Measurements from ENCODE around the gene MYO18A.

The MYO18A gene

GRCh38 chr17:29193146-29193545, 12.9 kb upstream of the MYO18A start:
- Histone ChIP-seq H3K36me3 (replicated peaks; ENCODE audit: low read depth, low read length) (no peaks in the 10 kb centered on the region), H3K4me3 (ENCODE audit: low read length) (no peak overlapping the region), H3K9ac (ENCODE audit: low read length) (no peak overlapping the region), H3K79me2 (ENCODE audit: low read length) (no peaks in the 10 kb centered on the region), H2AFZ (ENCODE audit: low read depth, low read length) (no peak overlapping the region), H3K27me3 (ENCODE audit: low read depth, low read length) (peaks cover 15% of the 10 kb centered on the region; the same call in 1 of the 2 replicates), H4K20me1 (ENCODE audit: insufficient read depth, low read length) (no peaks in the 10 kb centered on the region), H3K9me3 (ENCODE audit: insufficient read depth, low read length) (no peaks in the 10 kb centered on the region), H3K27ac (ENCODE audit: low read length) (no peak overlapping the region), H3K4me1 (ENCODE audit: low read length) (peaks cover 28% of the 10 kb centered on the region), H3K4me2 (ENCODE audit: low read length) (no peak overlapping the region)
- no peak for TF ChIP-seq CTCF (IDR thresholded peaks at IDR 0.05; ENCODE audit: low read depth, low read length)
- no peak for TF ChIP-seq EZH2phosphoT487 (IDR thresholded peaks at IDR 0.05; ENCODE audit: low read depth)

GRCh38 chr17:29190592-29191207, 10.5 kb upstream of the MYO18A start:
- peaks cover 8% of the 10 kb centered on the region for H3K4me1 ChIP-seq (ENCODE audit: low read length)
- H3K9me3 ChIP-seq (ENCODE audit: insufficient read depth, low read length): no peaks in the 10 kb centered on the region
- H3K36me3 ChIP-seq (replicated peaks; ENCODE audit: low read depth, low read length): no peaks in the 10 kb centered on the region
- no peak overlapping the region for H3K9ac ChIP-seq (ENCODE audit: low read length)
- no peak for TF ChIP-seq CTCF (IDR thresholded peaks at IDR 0.05; ENCODE audit: low read depth, low read length)
- TF ChIP-seq EZH2phosphoT487 (IDR thresholded peaks at IDR 0.05; ENCODE audit: low read depth): no peak
- no peak overlapping the region for H3K4me3 ChIP-seq (ENCODE audit: low read length)
- H3K27ac ChIP-seq (ENCODE audit: low read length): no peak overlapping the region
- H3K4me2 ChIP-seq (ENCODE audit: low read length): no peak overlapping the region
- H2AFZ ChIP-seq (ENCODE audit: low read depth, low read length): no peak overlapping the region
- no peaks in the 10 kb centered on the region for H4K20me1 ChIP-seq (ENCODE audit: insufficient read depth, low read length)
- peaks cover 15% of the 10 kb centered on the region; the same call in 1 of the 2 replicates for H3K27me3 ChIP-seq (ENCODE audit: low read depth, low read length)
- H3K79me2 ChIP-seq (ENCODE audit: low read length): no peaks in the 10 kb centered on the region

GRCh38 chr17:29190039-29190438, 9.8 kb upstream of the MYO18A start:
- no peaks in the 10 kb centered on the region for H3K9me3 ChIP-seq (ENCODE audit: insufficient read depth, low read length)
- H3K4me3 ChIP-seq (ENCODE audit: low read length): no peak overlapping the region
- peaks cover 1% of the 10 kb centered on the region for H3K4me1 ChIP-seq (ENCODE audit: low read length)
- no peak overlapping the region for H3K4me2 ChIP-seq (ENCODE audit: low read length)
- no peaks in the 10 kb centered on the region for H3K79me2 ChIP-seq (ENCODE audit: low read length)
- no peak overlapping the region for H3K9ac ChIP-seq (ENCODE audit: low read length)
- H2AFZ ChIP-seq (ENCODE audit: low read depth, low read length): no peak overlapping the region
- no peak overlapping the region for H3K27ac ChIP-seq (ENCODE audit: low read length)
- H3K27me3 ChIP-seq (ENCODE audit: low read depth, low read length): peaks cover 15% of the 10 kb centered on the region; the same call in 1 of the 2 replicates
- H4K20me1 ChIP-seq (ENCODE audit: insufficient read depth, low read length): no peaks in the 10 kb centered on the region
- TF ChIP-seq CTCF (IDR thresholded peaks at IDR 0.05; ENCODE audit: low read depth, low read length) (no peak), EZH2phosphoT487 (IDR thresholded peaks at IDR 0.05; ENCODE audit: low read depth) (no peak)
- H3K36me3 ChIP-seq (replicated peaks; ENCODE audit: low read depth, low read length): no peaks in the 10 kb centered on the region

- H3K79me2 ChIP-seq (ENCODE audit: low read length): no peaks in the 10 kb centered on the region
- no peak overlapping the region for H3K4me3 ChIP-seq (ENCODE audit: low read length)
- H3K27me3 ChIP-seq (ENCODE audit: low read depth, low read length): peaks cover 15% of the 10 kb centered on the region; the same call in 1 of the 2 replicates
- H2AFZ ChIP-seq (ENCODE audit: low read depth, low read length): no peak overlapping the region
- H3K36me3 ChIP-seq (replicated peaks; ENCODE audit: low read depth, low read length): no peaks in the 10 kb centered on the region
- TF ChIP-seq CTCF (IDR thresholded peaks at IDR 0.05; ENCODE audit: low read depth, low read length): no peak
- TF ChIP-seq EZH2phosphoT487 (IDR thresholded peaks at IDR 0.05; ENCODE audit: low read depth): no peak
- H3K4me1 ChIP-seq (ENCODE audit: low read length): no peaks in the 10 kb centered on the region
- H3K9ac ChIP-seq (ENCODE audit: low read length): no peak overlapping the region
- no peaks in the 10 kb centered on the region for H3K9me3 ChIP-seq (ENCODE audit: insufficient read depth, low read length)
- H3K27ac ChIP-seq (ENCODE audit: low read length): no peak overlapping the region
- H4K20me1 ChIP-seq (ENCODE audit: insufficient read depth, low read length): no peaks in the 10 kb centered on the region
- no peak overlapping the region for H3K4me2 ChIP-seq (ENCODE audit: low read length)
Measured at GRCh38 chr17:29189355-29189754, 9.2 kb upstream of the MYO18A start.
